GM21737 (cell line): ENCODE measurements around the gene SMOC2.

Experiments
- ATAC-seq: cut with Tn5 transposase; IDR thresholded peaks from one replicate; pipeline ENCODE4 v1.9.1; 2021; ENCODE audit warnings: mild to moderate bottlenecking, moderate library complexity; ENCODE audit not compliant: unreplicated experiment

Gene SMOC2, protein sequence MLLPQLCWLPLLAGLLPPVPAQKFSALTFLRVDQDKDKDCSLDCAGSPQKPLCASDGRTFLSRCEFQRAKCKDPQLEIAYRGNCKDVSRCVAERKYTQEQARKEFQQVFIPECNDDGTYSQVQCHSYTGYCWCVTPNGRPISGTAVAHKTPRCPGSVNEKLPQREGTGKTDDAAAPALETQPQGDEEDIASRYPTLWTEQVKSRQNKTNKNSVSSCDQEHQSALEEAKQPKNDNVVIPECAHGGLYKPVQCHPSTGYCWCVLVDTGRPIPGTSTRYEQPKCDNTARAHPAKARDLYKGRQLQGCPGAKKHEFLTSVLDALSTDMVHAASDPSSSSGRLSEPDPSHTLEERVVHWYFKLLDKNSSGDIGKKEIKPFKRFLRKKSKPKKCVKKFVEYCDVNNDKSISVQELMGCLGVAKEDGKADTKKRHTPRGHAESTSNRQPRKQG

GRCh38 chr6:168440520-168441433 lies at the start of gene SMOC2:
Gene SMOC2, plus strand, starts transcription at chr6:168441184. Its CDS starts 187 bp downstream, at chr6:168441371.
- ATAC-seq, result no peak

- ATAC-seq, result no peak
Observed at GRCh38 chr6:168393126-168393870, 47.7 kb upstream of the SMOC2 start.

DNA sequence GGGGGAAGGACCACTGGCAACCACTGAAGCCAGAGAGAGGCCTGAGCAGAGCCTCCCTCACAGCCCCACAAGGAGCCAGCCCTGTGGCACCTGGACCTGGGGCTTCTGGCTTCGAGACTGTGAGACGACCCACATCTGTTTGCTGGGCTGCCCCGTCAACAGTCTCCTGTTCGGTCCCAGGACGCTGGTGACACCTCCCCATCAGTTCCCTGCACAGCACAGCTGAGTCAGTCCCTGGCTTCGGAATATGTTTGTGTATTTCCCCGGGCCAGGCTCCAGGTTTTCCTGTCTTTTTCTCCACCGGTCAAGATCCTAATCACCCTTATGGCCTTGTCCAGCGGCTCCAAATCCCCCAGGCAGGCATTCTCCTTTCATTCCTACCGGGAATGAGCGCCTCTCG lies 46.4 kb upstream of the SMOC2 start:
- no peak for ATAC-seq

GRCh38 chr6:168395983-168396382 lies 45.0 kb upstream of the SMOC2 start:
- ATAC-seq, result no peak

GRCh38 chr6:168396561-168396960 lies 44.4 kb upstream of the SMOC2 start:
- ATAC-seq, result no peak

- ATAC-seq, result no peak
Observed at GRCh38 chr6:168397012-168397411, 44.0 kb upstream of the SMOC2 start.

GRCh38 chr6:168400037-168400436 lies 40.9 kb upstream of the SMOC2 start:
- no peak for ATAC-seq

- ATAC-seq, result no peak
Observed at GRCh38 chr6:168403370-168404005, 37.5 kb upstream of the SMOC2 start.

DNA sequence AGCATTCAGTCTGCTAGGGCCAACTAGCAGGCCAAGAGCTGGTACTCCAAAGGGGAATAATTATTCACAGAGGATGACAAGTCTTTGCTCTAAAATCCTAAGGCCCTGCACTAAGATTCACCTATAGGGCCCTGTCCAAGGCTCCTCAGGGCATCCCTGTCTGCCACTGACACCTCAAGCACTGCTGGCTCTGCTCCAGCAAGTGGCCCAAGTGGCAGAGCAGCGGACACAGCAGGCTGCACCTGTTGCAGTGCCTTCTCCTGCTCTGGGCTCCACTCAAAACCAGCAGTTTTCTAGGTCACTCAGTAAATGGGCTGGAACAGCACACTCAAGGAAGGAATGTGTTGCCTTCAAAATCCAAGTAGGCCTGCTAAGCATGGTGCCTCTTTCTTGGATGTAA lies 36.4 kb upstream of the SMOC2 start:
- no peak for ATAC-seq

GRCh38 chr6:168407842-168408241 lies 33.1 kb upstream of the SMOC2 start:
- ATAC-seq, result no peak

DNA sequence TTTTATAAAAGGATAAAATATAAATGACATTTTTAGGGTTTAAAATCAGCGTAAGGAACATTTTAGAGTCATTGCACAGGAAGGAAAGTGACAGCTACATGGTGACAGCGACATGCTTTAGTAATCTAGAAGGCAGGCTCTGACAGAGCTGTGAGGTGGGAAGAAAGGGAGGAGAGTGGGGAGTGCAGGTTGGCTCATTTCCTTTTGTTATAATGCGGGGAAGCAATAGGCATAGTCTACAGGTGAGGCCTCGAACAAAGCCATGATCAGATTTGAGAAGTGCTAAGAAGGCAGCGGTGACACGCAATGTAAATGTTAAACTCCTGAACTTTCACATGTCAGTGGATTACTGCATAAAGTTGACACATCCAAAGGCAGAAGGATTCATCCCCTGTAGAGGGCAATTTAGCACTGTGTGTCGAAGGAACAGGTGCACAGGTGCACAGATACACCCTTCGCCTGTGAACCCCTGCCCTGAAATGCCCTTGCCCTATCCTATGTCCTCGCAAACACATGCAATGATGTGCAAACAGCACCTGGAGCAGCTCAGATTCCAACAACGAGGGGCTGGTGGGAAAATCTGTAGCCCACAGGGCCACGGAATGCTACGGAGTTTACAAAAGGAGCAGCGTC lies 32.4 kb upstream of the SMOC2 start:
- ATAC-seq, result no peak

- ATAC-seq, result no peak
Observed at GRCh38 chr6:168410035-168410434, 30.9 kb upstream of the SMOC2 start.

GRCh38 chr6:168410554-168411011 lies 30.4 kb upstream of the SMOC2 start:
- ATAC-seq, result no peak

DNA sequence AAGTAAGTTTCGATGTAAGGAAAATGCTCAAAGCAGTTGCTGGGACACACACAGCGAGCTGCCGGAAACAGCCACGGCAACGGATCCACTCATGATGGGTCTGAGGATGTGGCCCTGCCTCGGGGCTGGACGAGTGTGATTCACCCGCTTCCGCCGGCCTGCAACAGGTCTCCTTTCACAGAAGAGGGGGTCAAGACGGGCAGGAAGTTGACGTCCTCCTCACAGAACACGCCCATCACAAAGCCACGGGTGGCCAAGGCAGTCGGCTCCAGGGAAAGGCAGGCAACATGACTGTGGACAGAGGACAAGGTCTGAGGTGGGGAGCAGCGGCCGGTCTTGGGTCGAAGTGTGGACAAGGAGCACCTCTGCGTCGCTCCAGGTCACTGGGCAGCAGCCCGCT lies 29.9 kb upstream of the SMOC2 start:
- ATAC-seq, result no peak

DNA sequence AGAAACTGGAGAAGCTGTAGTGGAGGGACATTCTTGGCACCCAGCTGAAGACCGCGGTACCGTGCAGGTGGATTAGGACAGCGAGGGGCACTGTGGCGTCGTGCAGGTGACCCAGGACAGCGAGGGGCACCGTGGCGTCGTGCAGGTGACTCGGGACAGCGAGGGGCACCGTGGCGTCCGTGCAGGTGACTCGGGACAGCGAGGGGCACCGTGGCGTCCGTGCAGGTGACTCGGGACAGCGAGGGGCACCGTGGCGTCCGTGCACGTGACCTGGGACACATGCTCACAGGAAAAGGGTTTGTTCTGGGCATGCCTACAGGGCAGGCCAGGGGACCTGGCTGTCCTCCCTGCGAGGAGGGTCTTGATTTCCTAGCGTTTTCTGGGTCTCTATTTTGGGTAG lies 29.2 kb upstream of the SMOC2 start:
- ATAC-seq, result no peak

DNA sequence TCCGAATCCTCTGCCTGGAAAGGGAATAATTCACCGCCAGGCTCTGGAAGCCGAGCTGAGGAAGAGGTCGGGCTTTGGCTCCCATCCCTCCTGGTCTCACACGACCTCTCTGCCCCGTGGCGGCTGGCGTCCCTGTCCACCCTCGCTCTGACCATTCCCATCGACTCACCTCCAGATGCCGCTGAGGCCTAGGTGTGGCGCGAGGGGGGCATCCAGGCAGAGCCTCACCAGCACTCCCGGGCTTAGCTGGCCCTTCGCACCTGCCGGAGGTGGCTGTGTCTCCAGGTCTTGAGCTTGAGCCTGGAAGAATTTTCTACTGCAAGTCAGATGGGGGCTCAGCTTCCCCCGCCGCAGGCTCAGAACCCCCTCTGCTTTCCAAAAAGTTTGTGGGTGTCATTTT lies 28.5 kb upstream of the SMOC2 start:
- no peak for ATAC-seq

- ATAC-seq, result no peak
Observed at GRCh38 chr6:168413018-168413720, 27.8 kb upstream of the SMOC2 start.

- no peak for ATAC-seq
Observed at GRCh38 chr6:168413856-168414255, 27.1 kb upstream of the SMOC2 start.

DNA sequence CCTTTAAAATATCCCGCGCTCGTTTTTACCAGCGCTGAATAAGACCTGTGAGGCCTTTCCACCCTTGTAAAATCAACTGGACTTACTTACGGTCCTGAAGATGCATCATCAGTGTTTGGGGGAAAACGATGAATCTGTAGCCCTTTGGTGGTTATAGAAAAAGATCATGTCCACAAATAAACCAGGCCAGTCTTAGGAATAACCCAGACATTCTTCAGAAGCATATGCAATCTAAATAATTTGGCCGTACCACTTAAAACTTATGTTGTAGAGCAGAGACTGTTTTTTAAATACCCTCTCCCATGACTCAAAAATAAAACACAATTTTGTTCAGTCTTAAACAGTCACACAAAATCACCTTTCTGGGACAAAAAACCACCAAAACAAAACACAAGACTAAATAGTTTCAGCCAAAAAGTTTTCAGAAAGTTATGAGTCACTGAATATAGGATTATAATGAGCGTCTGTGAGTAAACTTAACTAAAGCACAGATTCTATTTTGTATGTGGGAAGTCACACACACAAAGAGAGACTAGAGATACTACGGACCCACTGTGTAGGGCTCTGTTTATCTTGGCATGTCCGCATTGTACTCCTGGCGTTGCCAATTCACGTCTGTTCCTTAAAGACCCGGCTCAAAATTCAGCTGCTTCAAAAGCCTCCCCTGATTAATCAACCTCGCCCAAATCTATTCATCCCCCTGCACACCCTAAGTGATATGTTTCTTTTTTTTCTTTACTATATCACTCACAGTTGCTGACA lies 26.5 kb upstream of the SMOC2 start:
- no peak for ATAC-seq
